CD4-positive, alpha-beta memory T cell (primary cell): ENCODE results near the gene HIRIP3. TPM values are rescaled to one million over a fixed set of nuclear protein-coding genes. Genes with fewer than 3 reads are reported as not detected.

Experiments used
- CTCF ChIA-PET: fragments of 350-600 bp; sonication (Branson Sonifier 250); formaldehyde crosslinking; loops from one replicate; lab custom pipeline; 2021; ENCODE audit warnings: inconsistent platforms; ENCODE audit not compliant: partially characterized antibody; lab: Charles Lee
- POLR2A ChIA-PET: fragments of 350-600 bp; sonication (Branson Sonifier 250); formaldehyde crosslinking; loops from one replicate; lab custom pipeline; 2021; ENCODE audit not compliant: partially characterized antibody; lab: Charles Lee
- DNase-seq, 5 donors: peaks; one replicate each; pipeline versions ENCODE4 v3.0.0 to v3.0.0-alpha.2; 2020 to 2022; ENCODE audit warnings: mixed read lengths in 1 of 5
- H3K27ac ChIP-seq: one replicate; pipeline ENCODE4 v1.7.0; 2013; ENCODE audit warnings: low read depth, low read length
- H3K27me3 ChIP-seq: 2 replicates; pipeline ENCODE4 v1.7.0; 2013; ENCODE audit warnings: mild to moderate bottlenecking, low read length, moderate library complexity; ENCODE audit not compliant: insufficient read depth
- H3K36me3 ChIP-seq: 2 replicates; pipeline ENCODE4 v1.7.0; 2013; ENCODE audit warnings: mild to moderate bottlenecking, low read length, moderate library complexity; ENCODE audit not compliant: insufficient read depth
- H3K4me1 ChIP-seq: 2 replicates; pipeline ENCODE4 v1.7.0; 2013; ENCODE audit warnings: mild to moderate bottlenecking, low read length, moderate library complexity; ENCODE audit not compliant: insufficient read depth
- H3K4me3 ChIP-seq, 2 donors: one replicate each; pipeline ENCODE4 v1.7.0; 2013; ENCODE audit warnings: low read length in 2 of 2, mild to moderate bottlenecking in 1 of 2
- H3K9me3 ChIP-seq, 2 donors: one replicate each; pipeline ENCODE4 v1.7.0; 2013; ENCODE audit warnings: low read length in 2 of 2, control low read depth in 1 of 2; ENCODE audit not compliant: control insufficient read depth in 1 of 2
- H3K27ac Mint-ChIP-seq, 7 donors: one replicate each; pipeline ENCODE4 v1.8.0; 2020 to 2021; ENCODE audit warnings: mixed read lengths in 7 of 7, mild to moderate bottlenecking in 6 of 7, inconsistent platforms in 3 of 7, moderate library complexity in 3 of 7
- H3K27me3 Mint-ChIP-seq, 2 donors: one replicate each; pipeline ENCODE4 v1.8.0; 2020 to 2021; ENCODE audit warnings: mixed read lengths in 2 of 2
- H3K36me3 Mint-ChIP-seq, 2 donors: one replicate each; pipeline ENCODE4 v1.8.0; 2020 to 2021; ENCODE audit warnings: mixed read lengths in 2 of 2, inconsistent platforms in 1 of 2, mild to moderate bottlenecking in 1 of 2
- H3K4me1 Mint-ChIP-seq, 4 donors: one replicate each; pipeline ENCODE4 v1.8.0; 2020 to 2021; ENCODE audit warnings: mixed read lengths in 4 of 4, mild to moderate bottlenecking in 1 of 4
- H3K4me3 Mint-ChIP-seq, 8 donors: one replicate each; pipeline ENCODE4 v1.8.0; 2020 to 2021; ENCODE audit warnings: mixed read lengths in 8 of 8, mild to moderate bottlenecking in 7 of 8, moderate library complexity in 6 of 8, inconsistent platforms in 3 of 8
- H3K9me3 Mint-ChIP-seq, 8 donors: one replicate each; pipeline ENCODE4 v1.8.0; 2020 to 2021; ENCODE audit warnings: mixed read lengths in 8 of 8, mild to moderate bottlenecking in 5 of 8, inconsistent platforms in 3 of 8, moderate library complexity in 1 of 8
- intact Hi-C: fragments of 100-400 bp; cut with micrococcal nuclease; formaldehyde crosslinking; loops from one replicate; pipeline ENCODE4 v1.15.1; 2023
- polyA plus RNA-seq, 2 donors: library from polyadenylated mRNA; unstranded; fragments of 300-500 nt; fragmentation: Illumina TruSeq; gene quantifications; one replicate each; pipeline ENCODE4 v1.2.3, GENCODE V29; 2021
- total RNA-seq, 2 experiments: library from RNA; stranded (reverse); gene quantifications; one replicate each; pipeline ENCODE4 v1.2.3, GENCODE V29; 2021

The HIRIP3 gene
- total and polyA plus RNA-seq, 4 experiments from 2014 or later = 19.2 to 26.0 (median 20.5) TPM

DNA sequence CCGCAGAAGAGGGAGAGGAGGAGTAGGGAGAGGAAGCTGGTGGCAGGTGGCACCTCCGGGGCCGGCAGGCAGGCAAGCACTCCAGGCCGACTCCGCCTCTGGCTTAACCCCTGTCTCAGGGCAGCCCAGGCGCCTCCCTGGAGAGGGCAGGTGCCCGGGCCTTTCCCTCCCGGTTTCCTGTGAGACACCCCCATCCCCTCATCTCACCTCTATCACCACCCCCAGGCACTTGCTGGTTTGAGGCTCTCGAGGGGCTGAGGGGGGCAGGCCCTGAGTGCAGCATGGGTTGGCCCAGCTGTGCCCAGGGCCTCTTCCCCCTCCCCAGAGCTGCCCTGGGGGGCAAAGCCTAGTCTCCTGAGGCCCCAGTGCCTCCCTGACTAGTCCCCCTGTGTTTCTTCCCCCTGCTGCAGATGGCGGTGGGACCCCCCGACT is 9.4 kb upstream of the HIRIP3 start:
- Mint-ChIP-seq H3K27ac (no peak overlapping the region), H3K36me3 (peaks cover 8 to 18% of the 10 kb centered on the region in 2 donors), H3K4me3 (no peak overlapping the region), H3K9me3 (no peaks in the 10 kb centered on the region), H3K27me3 (peaks cover 0 to 11% of the 10 kb centered on the region in 2 donors), H3K4me1 (peaks cover 0 to 6% (median 3%) of the 10 kb centered on the region in 4 donors)
- intact Hi-C loops = loop anchor here (1.0 to 2.0 kb wide), 2 partner anchors 304 to 313 kb away; no protein-coding TSS in a partner anchor
- Histone ChIP-seq H3K4me1 (no peaks in the 10 kb centered on the region), H3K27me3 (no peaks in the 10 kb centered on the region), H3K9me3 (no peaks in the 10 kb centered on the region), H3K27ac (no peak overlapping the region), H3K36me3 (peaks cover 4% of the 10 kb centered on the region), H3K4me3 (no peak overlapping the region)
- no peak for DNase-seq
- ChIA-PET POLR2A (interaction anchor here (0.9 to 1.8 kb wide), 7 partner anchors 9 to 313 kb away, joined by 3 to 6 read pairs (median 3); partner anchors contain the start of genes HIRIP3, INO80E and KCTD13), CTCF (interaction anchor here (0.7 to 3.2 kb wide), 9 partner anchors 8 to 357 kb away, joined by 3 to 16 read pairs (median 5); partner anchors contain the start of genes INO80E and TLCD3B)

DNA sequence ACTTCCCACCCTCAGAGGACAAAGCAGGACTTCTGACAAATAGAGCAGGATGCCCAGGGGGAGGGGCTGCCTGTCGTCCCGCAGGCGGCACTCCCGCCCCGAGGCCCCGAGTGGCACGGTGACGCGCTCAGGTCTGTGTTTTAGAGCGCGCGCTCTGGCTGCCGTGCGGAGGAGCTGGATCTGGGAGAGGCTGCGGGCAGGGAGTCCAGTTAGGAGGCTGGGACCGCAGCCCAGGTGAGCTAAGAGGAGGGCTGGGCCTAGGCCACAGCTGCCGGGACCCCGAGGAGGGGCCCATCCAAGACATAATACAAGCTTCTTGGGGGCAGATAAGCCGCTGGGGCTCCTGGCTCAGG is 9.0 kb upstream of the HIRIP3 start:
- Mint-ChIP-seq H3K4me3 (no peak overlapping the region), H3K27ac (no peak overlapping the region), H3K36me3 (peaks cover 8 to 22% of the 10 kb centered on the region in 2 donors), H3K27me3 (peaks cover 0 to 9% of the 10 kb centered on the region in 2 donors), H3K9me3 (no peaks in the 10 kb centered on the region), H3K4me1 (peaks cover 1 to 10% (median 6%) of the 10 kb centered on the region in 4 donors)
- H3K4me1 ChIP-seq = no peaks in the 10 kb centered on the region
- H3K9me3 ChIP-seq = no peaks in the 10 kb centered on the region
- POLR2A ChIA-PET = interaction anchor here (0.9 to 1.8 kb wide), 3 partner anchors 8 to 197 kb away, joined by 3 to 6 read pairs (median 4); partner anchors contain the start of genes HIRIP3, INO80E and KCTD13
- CTCF ChIA-PET = interaction anchor here (0.7 to 3.2 kb wide), 5 partner anchors 8 to 356 kb away, joined by 3 to 16 read pairs (median 10); partner anchors contain the start of gene INO80E
- no peak overlapping the region for H3K4me3 ChIP-seq
- no peak for DNase-seq
- H3K36me3 ChIP-seq = peaks cover 4% of the 10 kb centered on the region
- H3K27ac ChIP-seq = no peak overlapping the region
- intact Hi-C loops = loop anchor here (2.0 kb wide), 1 partner anchor 304 kb away; no protein-coding TSS in a partner anchor
- H3K27me3 ChIP-seq = no peaks in the 10 kb centered on the region

DNA sequence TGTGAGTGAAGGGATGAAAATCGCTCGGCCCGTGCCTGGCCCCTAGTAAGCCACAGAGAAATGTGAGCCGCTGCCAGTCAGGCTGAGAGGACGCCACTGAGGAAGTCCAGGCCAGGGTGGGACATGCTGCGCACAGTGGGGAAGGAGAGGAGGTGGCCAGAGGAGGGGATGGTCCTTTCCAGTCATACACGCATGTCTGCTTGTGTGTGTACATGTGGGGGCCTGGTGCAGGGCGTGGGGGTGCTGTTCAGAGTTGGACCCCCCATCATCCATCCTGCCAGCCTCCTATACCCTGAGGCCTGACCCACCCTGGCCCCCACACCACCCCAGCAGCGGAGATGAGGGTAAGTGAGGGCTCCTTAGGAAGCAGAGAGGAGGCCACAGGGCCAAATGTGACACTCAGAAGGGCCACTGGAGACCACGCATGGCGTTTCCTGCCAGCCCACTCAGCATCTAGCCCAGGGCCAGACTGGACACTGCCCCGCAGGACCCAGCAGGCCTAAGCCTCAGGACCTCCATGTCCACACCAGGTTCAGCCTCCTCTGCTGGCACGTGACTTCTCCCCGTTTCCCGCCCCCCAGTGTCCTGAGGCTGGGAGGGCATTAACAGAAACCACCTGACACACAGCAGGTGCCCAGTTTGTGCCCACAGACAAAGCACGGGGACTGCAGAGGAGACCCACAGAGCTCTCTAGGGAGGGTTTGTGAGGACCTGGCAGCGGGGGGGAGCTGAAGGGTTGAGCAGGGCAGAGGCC is 8.4 kb upstream of the HIRIP3 start:
- no peak for DNase-seq
- Histone ChIP-seq H3K27me3 (no peaks in the 10 kb centered on the region), H3K36me3 (peaks cover 4% of the 10 kb centered on the region), H3K27ac (no peak overlapping the region), H3K9me3 (no peaks in the 10 kb centered on the region), H3K4me1 (no peaks in the 10 kb centered on the region), H3K4me3 (no peak overlapping the region)
- peaks cover 0 to 5% of the 10 kb centered on the region in 2 donors for H3K27me3 Mint-ChIP-seq
- intact Hi-C loops = loop anchor here (2.0 kb wide), 1 partner anchor 303 kb away; no protein-coding TSS in a partner anchor
- peaks cover 1 to 15% (median 8%) of the 10 kb centered on the region in 4 donors for H3K4me1 Mint-ChIP-seq
- peaks cover 8 to 27% of the 10 kb centered on the region in 2 donors for H3K36me3 Mint-ChIP-seq
- H3K4me3 Mint-ChIP-seq = no peak overlapping the region
- no peaks in the 10 kb centered on the region for H3K9me3 Mint-ChIP-seq
- H3K27ac Mint-ChIP-seq = no peak overlapping the region
- ChIA-PET CTCF (interaction anchor here (1.0 to 3.2 kb wide), 3 partner anchors 7 to 305 kb away, joined by 3 to 16 read pairs (median 13); partner anchors contain the start of gene INO80E), POLR2A (interaction anchor here (0.9 to 1.8 kb wide), 3 partner anchors 8 to 196 kb away, joined by 3 to 6 read pairs (median 4); partner anchors contain the start of genes HIRIP3, INO80E and KCTD13)

DNA sequence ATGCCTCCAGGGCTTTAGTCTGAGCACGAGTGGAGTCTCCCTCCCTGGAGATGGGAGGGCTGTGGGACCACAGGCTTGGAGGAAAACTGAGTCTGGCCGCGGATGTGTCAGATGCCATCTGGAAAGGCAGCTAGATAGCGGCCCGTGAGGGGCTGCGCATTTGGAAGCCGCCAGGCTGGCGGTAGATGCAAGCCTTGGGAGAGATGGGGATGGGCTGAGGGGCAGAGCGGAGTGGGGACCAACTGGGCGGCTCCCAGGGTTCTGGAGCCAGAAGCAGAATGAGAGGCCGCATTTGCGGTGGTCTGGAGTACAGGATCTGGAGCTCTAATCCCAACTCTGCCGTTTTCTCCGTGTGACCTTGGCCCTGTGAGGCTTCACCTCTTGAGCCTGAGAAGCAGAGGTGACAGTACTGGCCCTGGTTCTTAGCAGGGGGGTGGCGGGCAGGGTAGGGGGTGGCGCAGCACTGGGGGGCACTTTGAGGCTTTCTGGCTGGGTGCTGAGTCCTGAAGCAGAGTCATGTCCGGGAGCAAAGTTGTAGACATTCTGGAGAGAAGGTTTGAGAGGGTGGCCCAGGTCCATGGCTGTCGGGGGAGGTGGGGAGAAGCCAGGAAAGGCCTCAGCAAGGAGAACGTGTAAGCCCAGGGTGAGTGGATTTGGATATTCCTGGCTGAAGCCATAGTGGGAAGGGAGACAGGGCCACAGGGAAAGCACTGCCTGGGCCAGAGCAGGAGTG is 7.4 kb upstream of the HIRIP3 start:
- no peak overlapping the region for H3K4me3 Mint-ChIP-seq
- POLR2A ChIA-PET = no interaction called here
- peaks cover 12 to 31% of the 10 kb centered on the region in 2 donors for H3K36me3 Mint-ChIP-seq
- H3K9me3 Mint-ChIP-seq = no peaks in the 10 kb centered on the region
- H3K27me3 Mint-ChIP-seq = no peaks in the 10 kb centered on the region
- peaks cover 4 to 15% (median 13%) of the 10 kb centered on the region in 4 donors for H3K4me1 Mint-ChIP-seq
- Histone ChIP-seq H3K27me3 (no peaks in the 10 kb centered on the region), H3K9me3 (no peaks in the 10 kb centered on the region), H3K4me3 (no peak overlapping the region), H3K27ac (no peak overlapping the region), H3K4me1 (no peaks in the 10 kb centered on the region), H3K36me3 (peaks cover 11% of the 10 kb centered on the region)
- H3K27ac Mint-ChIP-seq = peak overlapping the region in 1 of 7 donors; percentile 42
- intact Hi-C loops = no loop called here
- CTCF ChIA-PET = no interaction called here
- DNase-seq = no peak

DNA sequence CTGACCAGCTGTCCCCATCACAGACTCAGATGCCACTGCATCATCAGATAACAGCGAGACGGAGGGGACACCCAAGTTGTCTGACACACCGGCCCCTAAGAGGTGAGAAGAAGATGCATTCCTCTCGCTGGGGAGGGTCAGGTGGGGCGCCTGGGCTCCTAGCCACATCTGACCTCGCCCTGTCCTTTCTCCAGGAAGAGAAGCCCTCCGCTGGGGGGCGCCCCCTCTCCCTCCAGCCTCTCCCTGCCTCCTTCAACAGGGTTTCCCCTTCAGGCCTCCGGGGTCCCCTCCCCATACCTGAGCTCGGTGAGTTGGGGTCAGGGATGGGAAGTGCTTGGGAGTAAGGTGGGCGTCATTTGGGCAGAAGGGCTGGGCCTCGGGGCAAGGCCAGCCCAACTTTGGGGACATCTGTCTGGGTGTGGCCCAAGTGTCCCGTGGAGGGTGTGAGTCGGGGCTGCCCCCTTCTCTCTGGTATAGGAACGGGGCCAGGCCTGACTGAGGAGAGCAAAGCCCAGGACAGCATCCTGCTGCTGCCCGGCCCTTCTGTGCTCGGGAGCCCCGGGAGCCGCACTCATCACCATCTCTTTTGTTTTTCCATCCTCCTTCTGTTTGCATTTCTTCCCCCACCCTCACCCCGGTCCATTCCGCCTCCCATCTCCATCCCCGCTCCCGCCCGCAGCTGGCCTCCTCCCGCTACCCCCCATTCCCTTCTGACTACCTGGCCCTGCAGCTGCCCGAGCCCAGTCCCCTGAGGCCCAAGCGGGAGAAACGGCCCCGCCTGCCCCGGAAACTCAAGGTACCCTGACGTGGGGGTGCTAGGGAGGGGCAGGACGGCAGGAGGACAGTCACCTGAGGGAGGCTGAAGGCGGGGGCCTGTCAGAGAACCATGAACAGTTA is 5.6 kb upstream of the HIRIP3 start:
- H3K27ac Mint-ChIP-seq = peak overlapping the region in 1 of 7 donors; percentile 66
- H3K36me3 Mint-ChIP-seq = peaks cover 15 to 42% of the 10 kb centered on the region in 2 donors
- intact Hi-C loops = no loop called here
- no peak overlapping the region for H3K27ac ChIP-seq
- peaks cover 8 to 28% (median 23%) of the 10 kb centered on the region in 4 donors for H3K4me1 Mint-ChIP-seq
- ChIA-PET CTCF (no interaction called here), POLR2A (no interaction called here)
- H3K4me3 ChIP-seq = no peak overlapping the region
- peaks cover 9% of the 10 kb centered on the region for H3K4me1 ChIP-seq
- H3K9me3 ChIP-seq = no peaks in the 10 kb centered on the region
- H3K27me3 ChIP-seq = no peaks in the 10 kb centered on the region
- H3K4me3 Mint-ChIP-seq = no peak overlapping the region
- no peak for DNase-seq
- H3K9me3 Mint-ChIP-seq = no peaks in the 10 kb centered on the region
- H3K36me3 ChIP-seq = peaks cover 13% of the 10 kb centered on the region
- H3K27me3 Mint-ChIP-seq = no peaks in the 10 kb centered on the region

DNA sequence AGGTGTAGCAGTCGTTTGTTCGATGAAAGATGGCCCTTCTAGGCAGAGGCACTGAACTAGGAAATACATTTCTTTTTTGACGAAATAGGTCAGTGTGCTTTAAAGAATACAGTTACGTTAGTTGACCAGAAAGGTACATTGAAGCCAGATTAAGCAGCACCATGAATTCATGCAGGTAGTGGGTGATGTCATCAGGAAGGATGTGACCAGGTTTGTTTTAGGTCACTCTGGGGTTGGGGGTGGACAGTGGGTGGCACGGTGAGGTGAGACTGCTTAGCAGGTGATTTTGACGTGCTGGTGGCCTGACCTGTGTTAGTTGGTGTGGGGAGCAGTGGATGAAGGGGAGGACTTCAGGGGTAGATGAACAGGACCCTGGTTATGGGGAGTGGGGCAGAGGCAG is 4.2 kb upstream of the HIRIP3 start:
- H3K4me1 Mint-ChIP-seq = peaks cover 8 to 41% (median 26%) of the 10 kb centered on the region in 4 donors
- peak overlapping the region in 3 of 7 donors; percentile 5 to 46 (median 26) for H3K27ac Mint-ChIP-seq
- no peaks in the 10 kb centered on the region for H3K9me3 ChIP-seq
- intact Hi-C loops = loop anchor here (10.0 kb wide), 1 partner anchor 185 kb away; the partner anchor contains the start of genes PAGR1 and PRRT2
- no peaks in the 10 kb centered on the region for H3K9me3 Mint-ChIP-seq
- no peak overlapping the region for H3K4me3 Mint-ChIP-seq
- POLR2A ChIA-PET = interaction anchor here (0.5 kb wide), 1 partner anchor 143 kb away, joined by 3 read pairs; no protein-coding TSS in a partner anchor
- H3K4me3 ChIP-seq = no peak overlapping the region
- CTCF ChIA-PET = no interaction called here
- no peaks in the 10 kb centered on the region for H3K27me3 Mint-ChIP-seq
- peaks cover 13% of the 10 kb centered on the region for H3K36me3 ChIP-seq
- peaks cover 16 to 52% of the 10 kb centered on the region in 2 donors for H3K36me3 Mint-ChIP-seq
- no peak overlapping the region for H3K27ac ChIP-seq
- peaks cover 14% of the 10 kb centered on the region for H3K4me1 ChIP-seq
- no peak for DNase-seq
- H3K27me3 ChIP-seq = no peaks in the 10 kb centered on the region
